Left lung (tissue), 10 donors: Measurements from ENCODE around the gene YAF2. TPM values are rescaled to one million over a fixed set of nuclear protein-coding genes. Genes with fewer than 3 reads are reported as not detected.

Experiments used
- ATAC-seq: fragments of 200-7000 bp; cut with Tn5 transposase; one replicate; pipeline ENCODE4 v1.9.1; 2020; ENCODE audit warnings: moderate library complexity
- DNase-seq, 4 donors: peaks; one replicate each; pipeline ENCODE4 v3.0.0-alpha.2; 2013 to 2020
- H3K27ac ChIP-seq, 2 donors: fragments of 200-600 bp; sonication (generic) in 1 of 2; one replicate each; pipeline versions ENCODE4 v1.5.0 to v1.8.0; 2020 to 2021
- H3K27me3 ChIP-seq, 2 donors: fragments of 200-600 bp; sonication (generic) in 1 of 2; one replicate each; pipeline versions ENCODE4 v1.5.0 to v1.8.0; 2020 to 2021
- H3K36me3 ChIP-seq, 2 donors: fragments of 200-600 bp; sonication (generic) in 1 of 2; one replicate each; pipeline versions ENCODE4 v1.5.0 to v1.8.0; 2020 to 2021
- H3K4me1 ChIP-seq, 2 donors: fragments of 200-600 bp; one replicate each; pipeline ENCODE4 v1.8.0; 2021
- H3K4me3 ChIP-seq, 2 donors: fragments of 200-600 bp; sonication (generic) in 1 of 2; one replicate each; pipeline versions ENCODE4 v1.5.0 to v1.8.0; 2020 to 2021; ENCODE audit warnings: mild to moderate bottlenecking in 1 of 2
- H3K9me3 ChIP-seq, 2 donors: fragments of 200-600 bp; sonication (generic) in 1 of 2; one replicate each; pipeline versions ENCODE4 v1.5.0 to v1.8.0; 2020 to 2021
- CTCF ChIP-seq, 2 donors: fragments of 200-600 bp; sonication (generic) in 1 of 2; IDR thresholded peaks; one replicate each; pipeline versions ENCODE4 v1.5.0 to v1.8.0; 2021; ENCODE audit warnings: antibody characterized with exemption in 2 of 2
- intact Hi-C, 2 donors: fragments of 100-400 bp; cut with DNase I; formaldehyde crosslinking; loops; one replicate each; pipeline versions ENCODE4 v1.11.2 to v1.14.2; 2022
- polyA plus RNA-seq, 6 donors: library from polyadenylated mRNA; unstranded; fragments of 120-200 nt; gene quantifications; one replicate each; pipeline ENCODE4 v1.2.1, GENCODE V29; 2013; ENCODE audit not compliant: insufficient read length in 6 of 6
- total RNA-seq, 2 donors: library from RNA; stranded (reverse); fragmentation: NEBNext Ultra II Directional; extraction: Animal tissue kit (Norgen Biotek cat#: 25700); gene quantifications; one replicate each; pipeline ENCODE4 v1.2.1, GENCODE V29; 2021
- donor health status: DM: no; HTN: yes; CAD: no.
- donor health status: DM: no; HTN: no; CAD: no.

The YAF2 gene
- total and polyA plus RNA-seq, 8 donors = 18.7 to 33.4 (median 21.9) TPM

- DNase-seq (no peak), ATAC-seq (no peak)
- no peak for TF ChIP-seq CTCF (IDR thresholded peaks at IDR 0.05)
- no peaks in the 10 kb centered on the region for H3K9me3 ChIP-seq
- H3K4me3 ChIP-seq = no peak overlapping the region
- no peak overlapping the region for H3K27ac ChIP-seq
- H3K4me1 ChIP-seq = no peaks in the 10 kb centered on the region
- intact Hi-C loops = no loop called here
- no peaks in the 10 kb centered on the region for H3K27me3 ChIP-seq
- peaks cover 0 to 11% of the 10 kb centered on the region in 2 donors for H3K36me3 ChIP-seq
These were observed 50.2 kb downstream of the YAF2 start for GRCh38 chr12:42187799-42188198.

- no peak overlapping the region for H3K27ac ChIP-seq
- H3K9me3 ChIP-seq = no peaks in the 10 kb centered on the region
- TF ChIP-seq CTCF (IDR thresholded peaks at IDR 0.05) = no peak
- no peaks in the 10 kb centered on the region for H3K4me1 ChIP-seq
- no peak for ATAC-seq
- DNase-seq = no peak
- H3K4me3 ChIP-seq = no peak overlapping the region
- no peaks in the 10 kb centered on the region for H3K27me3 ChIP-seq
- intact Hi-C loops = no loop called here
- peaks cover 0 to 5% of the 10 kb centered on the region in 2 donors for H3K36me3 ChIP-seq
These were observed 51.3 kb downstream of the YAF2 start for GRCh38 chr12:42186793-42187192.

GRCh38 chr12:42182394-42182793 lies 55.7 kb downstream of the YAF2 start:
- H3K4me1 ChIP-seq = no peaks in the 10 kb centered on the region
- intact Hi-C loops = no loop called here
- no peak for DNase-seq

GRCh38 chr12:42180990-42181596 lies 57.0 kb downstream of the YAF2 start:
- Histone ChIP-seq H3K4me3 (no peak overlapping the region), H3K27ac (no peak overlapping the region), H3K27me3 (no peaks in the 10 kb centered on the region), H3K4me1 (no peaks in the 10 kb centered on the region), H3K36me3 (peaks cover 0 to 5% of the 10 kb centered on the region in 2 donors), H3K9me3 (no peaks in the 10 kb centered on the region)
- TF ChIP-seq CTCF (IDR thresholded peaks at IDR 0.05) = no peak
- ATAC-seq (peak; percentile 37), DNase-seq (peak in 2 of 4 donors; percentile 1 to 2)
- intact Hi-C loops = no loop called here

More at GRCh38 chr12:42182394-42182793, 55.7 kb downstream of the YAF2 start:
- H3K27me3 ChIP-seq = no peaks in the 10 kb centered on the region
- no peak overlapping the region for H3K4me3 ChIP-seq
- no peak overlapping the region for H3K27ac ChIP-seq
- H3K9me3 ChIP-seq = no peaks in the 10 kb centered on the region
- no peak for ATAC-seq
- no peak for TF ChIP-seq CTCF (IDR thresholded peaks at IDR 0.05)
- H3K36me3 ChIP-seq = peaks cover 0 to 5% of the 10 kb centered on the region in 2 donors

- ATAC-seq (no peak), DNase-seq (no peak)
- Histone ChIP-seq H3K4me3 (no peak overlapping the region), H3K4me1 (no peaks in the 10 kb centered on the region), H3K27ac (no peak overlapping the region), H3K36me3 (no peaks in the 10 kb centered on the region), H3K9me3 (no peaks in the 10 kb centered on the region), H3K27me3 (no peaks in the 10 kb centered on the region)
- no peak for TF ChIP-seq CTCF (IDR thresholded peaks at IDR 0.05)
- intact Hi-C loops = no loop called here
These were observed 59.9 kb downstream of the YAF2 start for GRCh38 chr12:42178101-42178500.
